Type B pancreatic cell (in vitro differentiated cells): ENCODE measurements around the gene DCLK1. TPM values are rescaled to one million over a fixed set of nuclear protein-coding genes. Genes with fewer than 3 reads are reported as not detected.
A peak's percentile ranks its signal among the peaks of the same experiment; 100 is the strongest.

Source experiments
- DNase-seq: peaks from one replicate; pipeline ENCODE4 v3.0.0; 2021; ENCODE audit warnings: mixed read lengths; ENCODE audit not compliant: unreplicated experiment; ENCODE audit errors: extremely low spot score
- H3K27ac Mint-ChIP-seq: 2 replicates; pipeline ENCODE4 v1.8.0; 2021; ENCODE audit warnings: mild to moderate bottlenecking, mixed read lengths
- H3K27me3 Mint-ChIP-seq: 2 replicates; pipeline ENCODE4 v1.8.0; 2021; ENCODE audit warnings: mixed read lengths
- H3K36me3 Mint-ChIP-seq: 2 replicates; pipeline ENCODE4 v1.8.0; 2021; ENCODE audit warnings: mixed read lengths
- H3K4me1 Mint-ChIP-seq: one replicate; pipeline ENCODE4 v1.8.0; 2021; ENCODE audit warnings: mixed read lengths; ENCODE audit not compliant: unreplicated experiment
- H3K4me3 Mint-ChIP-seq: 2 replicates; pipeline ENCODE4 v1.8.0; 2021; ENCODE audit warnings: mild to moderate bottlenecking, mixed read lengths
- H3K9me3 Mint-ChIP-seq: 2 replicates; pipeline ENCODE4 v1.8.0; 2021; ENCODE audit warnings: mixed read lengths
- total RNA-seq: library from RNA; stranded (reverse); gene quantifications from 2 replicates; pipeline ENCODE4 v1.2.1, GENCODE V29; 2021; ENCODE audit warnings: low replicate concordance
- TF ChIP-seq, protein P1 (sequence below): fragments of 200-600 bp; sonication (generic); conservative IDR thresholded peaks from 2 replicates; pipeline ENCODE4 v1.5.0; 2021; ENCODE audit warnings: antibody characterized with exemption, mild to moderate bottlenecking

Gene DCLK1
- total RNA-seq, 1 donor from 2014 or later: 47.1 TPM

DNA sequence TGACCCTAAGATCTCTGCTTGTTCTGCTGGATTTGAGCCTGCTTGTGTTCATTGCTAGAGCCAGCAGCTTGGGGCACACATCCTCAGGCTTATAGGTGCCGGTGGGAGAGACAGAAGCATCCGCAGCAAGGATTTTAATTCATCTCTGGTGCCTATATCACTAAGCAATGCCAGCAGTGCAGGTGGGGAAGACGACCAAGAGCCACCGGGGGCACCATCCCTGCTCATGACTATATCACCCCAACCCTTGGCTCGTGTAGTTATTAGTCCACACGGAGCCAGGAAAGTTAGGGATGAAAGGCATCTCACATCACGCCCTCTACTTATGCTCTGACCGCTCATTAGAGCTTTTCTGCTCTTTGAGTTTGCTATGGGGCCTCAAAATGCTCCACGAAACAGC, 298.2 kb downstream of the DCLK1 start:
- TF ChIP-seq, protein P1, sequence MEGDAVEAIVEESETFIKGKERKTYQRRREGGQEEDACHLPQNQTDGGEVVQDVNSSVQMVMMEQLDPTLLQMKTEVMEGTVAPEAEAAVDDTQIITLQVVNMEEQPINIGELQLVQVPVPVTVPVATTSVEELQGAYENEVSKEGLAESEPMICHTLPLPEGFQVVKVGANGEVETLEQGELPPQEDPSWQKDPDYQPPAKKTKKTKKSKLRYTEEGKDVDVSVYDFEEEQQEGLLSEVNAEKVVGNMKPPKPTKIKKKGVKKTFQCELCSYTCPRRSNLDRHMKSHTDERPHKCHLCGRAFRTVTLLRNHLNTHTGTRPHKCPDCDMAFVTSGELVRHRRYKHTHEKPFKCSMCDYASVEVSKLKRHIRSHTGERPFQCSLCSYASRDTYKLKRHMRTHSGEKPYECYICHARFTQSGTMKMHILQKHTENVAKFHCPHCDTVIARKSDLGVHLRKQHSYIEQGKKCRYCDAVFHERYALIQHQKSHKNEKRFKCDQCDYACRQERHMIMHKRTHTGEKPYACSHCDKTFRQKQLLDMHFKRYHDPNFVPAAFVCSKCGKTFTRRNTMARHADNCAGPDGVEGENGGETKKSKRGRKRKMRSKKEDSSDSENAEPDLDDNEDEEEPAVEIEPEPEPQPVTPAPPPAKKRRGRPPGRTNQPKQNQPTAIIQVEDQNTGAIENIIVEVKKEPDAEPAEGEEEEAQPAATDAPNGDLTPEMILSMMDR: no peak
- H3K4me1 Mint-ChIP-seq: peaks cover 18% of the 10 kb centered on the region
- H3K9me3 Mint-ChIP-seq: no peaks in the 10 kb centered on the region
- no peak for DNase-seq
- peaks cover 2% of the 10 kb centered on the region for H3K27me3 Mint-ChIP-seq
- no peak overlapping the region for H3K27ac Mint-ChIP-seq
- H3K36me3 Mint-ChIP-seq: no peaks in the 10 kb centered on the region
- no peak overlapping the region for H3K4me3 Mint-ChIP-seq

DNA sequence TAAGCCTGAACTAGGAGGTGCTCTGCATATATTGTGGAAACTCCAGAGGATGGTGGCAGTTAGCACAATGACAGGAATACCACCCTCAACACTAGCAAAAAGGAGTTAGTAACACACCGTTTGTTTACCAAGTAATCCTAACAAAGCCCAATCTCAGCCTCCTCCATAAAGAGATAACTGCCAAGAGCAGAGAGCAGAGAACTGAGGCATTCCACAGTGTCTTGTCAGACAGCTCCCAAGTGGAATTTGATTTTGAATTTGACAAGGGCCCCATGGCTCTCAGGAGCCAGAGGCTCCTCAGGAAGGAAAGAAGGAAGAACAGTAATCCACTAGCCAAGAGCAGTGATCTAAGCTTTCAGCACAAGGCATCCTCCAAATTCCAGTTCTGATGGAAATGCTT, 298.6 kb downstream of the DCLK1 start:
- H3K4me3 Mint-ChIP-seq: no peak overlapping the region
- peaks cover 18% of the 10 kb centered on the region for H3K4me1 Mint-ChIP-seq
- no peak for DNase-seq
- no peak overlapping the region for H3K27ac Mint-ChIP-seq
- TF ChIP-seq, protein P1: no peak
- H3K36me3 Mint-ChIP-seq: peaks cover 2% of the 10 kb centered on the region
- H3K27me3 Mint-ChIP-seq: peaks cover 2% of the 10 kb centered on the region
- no peaks in the 10 kb centered on the region for H3K9me3 Mint-ChIP-seq

DNA sequence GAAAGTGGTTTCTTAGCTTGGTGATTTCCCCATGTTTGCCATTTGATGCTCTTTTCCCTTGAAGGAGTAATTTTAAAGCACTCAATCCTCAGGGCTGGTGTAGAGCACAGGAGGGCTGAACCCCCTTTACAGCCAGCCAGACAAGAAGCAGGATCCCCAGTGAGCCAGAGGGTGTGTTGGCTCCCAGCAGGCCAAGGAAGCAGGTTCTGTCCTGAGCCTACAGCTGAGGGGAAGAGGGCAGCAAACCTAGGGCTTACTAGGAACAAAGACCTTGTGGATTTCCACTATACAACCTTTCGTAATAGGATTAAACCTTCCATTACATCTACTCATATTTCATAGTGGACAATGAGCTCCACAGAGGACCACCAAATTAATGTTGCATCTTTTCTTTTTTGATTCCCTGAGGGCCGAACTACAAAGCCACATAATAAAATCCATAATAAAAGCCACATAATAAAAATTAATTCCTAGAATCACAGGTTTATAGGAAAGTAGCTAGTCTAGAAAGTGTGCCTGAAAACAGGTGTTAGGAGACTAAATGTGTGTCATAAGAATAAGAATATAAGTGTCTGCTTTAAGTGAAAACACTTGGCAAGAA, 300.2 kb downstream of the DCLK1 start:
- peaks cover 2% of the 10 kb centered on the region for H3K27me3 Mint-ChIP-seq
- no peak overlapping the region for H3K27ac Mint-ChIP-seq
- H3K4me1 Mint-ChIP-seq: peaks cover 13% of the 10 kb centered on the region

DNA sequence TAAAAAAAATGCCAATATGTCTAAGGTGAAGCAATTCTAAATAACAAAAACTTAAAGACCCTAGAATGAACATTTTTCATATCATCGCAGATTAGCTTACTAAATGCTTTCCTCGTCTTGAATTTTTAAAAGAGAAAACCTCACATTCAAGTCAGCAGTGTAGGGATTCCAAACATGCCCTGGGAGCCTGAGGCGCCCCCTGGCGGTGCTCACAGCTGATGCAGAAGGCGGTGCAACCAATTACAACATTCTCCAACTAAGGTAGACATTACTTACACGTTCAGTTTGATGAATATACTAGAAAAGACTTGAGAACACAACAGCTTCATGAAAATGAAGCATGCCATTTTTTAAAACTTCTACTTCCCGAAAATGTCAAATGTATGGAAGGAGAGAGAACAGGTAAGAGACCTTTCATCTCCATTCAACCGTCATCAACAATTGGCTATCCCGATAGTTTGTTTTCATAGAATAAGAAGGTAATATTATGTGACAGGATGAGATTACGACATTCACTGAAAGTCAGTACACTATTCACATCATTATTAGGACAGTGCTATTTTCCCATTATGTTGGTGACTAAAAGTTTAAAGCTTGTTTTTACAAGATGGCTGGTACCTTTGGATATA, 304.4 kb downstream of the DCLK1 start:
- no peak overlapping the region for H3K4me3 Mint-ChIP-seq
- H3K27me3 Mint-ChIP-seq: peaks cover 6% of the 10 kb centered on the region
- TF ChIP-seq, protein P1: peak; percentile 49
- peaks cover 11% of the 10 kb centered on the region for H3K36me3 Mint-ChIP-seq
- no peak overlapping the region for H3K27ac Mint-ChIP-seq
- H3K9me3 Mint-ChIP-seq: no peaks in the 10 kb centered on the region
- no peak for DNase-seq
- peaks cover 7% of the 10 kb centered on the region for H3K4me1 Mint-ChIP-seq

More for the DNA sequence above, 300.2 kb downstream of the DCLK1 start:
- no peak for DNase-seq
- Mint-ChIP-seq H3K9me3 (no peaks in the 10 kb centered on the region), H3K36me3 (peaks cover 5% of the 10 kb centered on the region), H3K4me3 (no peak overlapping the region)
- TF ChIP-seq, protein P1: no peak

DNA sequence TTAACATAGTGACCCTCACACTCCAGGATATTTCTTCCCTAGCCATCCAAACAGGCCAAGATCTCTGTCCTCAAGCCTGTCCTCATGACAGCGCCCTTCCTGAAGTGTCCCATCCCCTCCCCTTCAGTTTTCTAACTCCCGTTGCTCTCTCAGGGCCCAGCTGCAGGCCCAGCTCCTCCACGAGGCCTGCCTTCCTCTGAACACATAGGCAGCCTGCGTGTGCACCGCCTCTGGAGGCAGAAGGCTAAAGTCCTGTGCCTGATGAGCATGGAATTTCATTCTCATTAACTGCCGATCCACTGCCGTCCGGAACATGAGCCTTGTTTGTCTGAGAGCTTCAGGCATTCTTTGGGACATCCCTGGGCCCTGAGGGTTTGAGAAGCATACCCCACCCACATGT, 306.4 kb downstream of the DCLK1 start:
- H3K36me3 Mint-ChIP-seq: peaks cover 11% of the 10 kb centered on the region
- H3K27ac Mint-ChIP-seq: no peak overlapping the region
- TF ChIP-seq, protein P1: no peak
- H3K4me3 Mint-ChIP-seq: no peak overlapping the region
- no peaks in the 10 kb centered on the region for H3K9me3 Mint-ChIP-seq
- no peak for DNase-seq
- peaks cover 6% of the 10 kb centered on the region for H3K27me3 Mint-ChIP-seq
- peaks cover 8% of the 10 kb centered on the region for H3K4me1 Mint-ChIP-seq
